NOMO-1 (cell line): ENCODE measurements around the gene SLC35G4.
"Not testable (repeated sequence)": the region's sequence is repeated elsewhere in the genome, so short reads cannot be mapped to it uniquely, and the experiment has no call there.

Experiments
- DNase-seq, 2 experiments: peaks; one replicate each; lab custom pipeline; 2025; ENCODE audit not compliant: unreplicated experiment in 2 of 2; lab: John Stamatoyannopoulos, UW

SLC35G4 gene

DNA sequence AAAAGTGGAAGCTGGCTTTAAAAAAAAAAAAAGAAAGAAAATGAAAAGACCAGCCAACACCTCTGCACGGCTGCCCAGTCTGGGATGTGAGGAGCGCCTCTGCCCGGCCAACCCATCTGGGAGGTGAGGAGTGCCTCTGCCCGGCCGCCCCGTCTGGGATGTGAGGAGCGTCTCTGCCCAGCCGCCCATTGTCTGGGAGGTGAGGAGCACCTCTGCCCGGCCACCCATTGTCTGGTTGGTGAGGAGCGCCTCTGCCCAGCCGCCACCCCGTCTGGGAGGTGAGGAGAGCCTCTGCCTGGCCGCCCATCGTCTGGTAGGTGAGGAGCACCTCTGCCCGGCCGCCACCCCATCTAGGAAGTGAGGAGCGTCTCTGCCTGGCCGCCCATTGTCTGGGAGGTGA is 3.7 kb downstream of the SLC35G4 start:
- not testable (repeated sequence) for DNase-seq

GRCh38 chr18:11613611-11614010 is 4.2 kb downstream of the SLC35G4 start:
- DNase-seq: not testable (repeated sequence)

DNA sequence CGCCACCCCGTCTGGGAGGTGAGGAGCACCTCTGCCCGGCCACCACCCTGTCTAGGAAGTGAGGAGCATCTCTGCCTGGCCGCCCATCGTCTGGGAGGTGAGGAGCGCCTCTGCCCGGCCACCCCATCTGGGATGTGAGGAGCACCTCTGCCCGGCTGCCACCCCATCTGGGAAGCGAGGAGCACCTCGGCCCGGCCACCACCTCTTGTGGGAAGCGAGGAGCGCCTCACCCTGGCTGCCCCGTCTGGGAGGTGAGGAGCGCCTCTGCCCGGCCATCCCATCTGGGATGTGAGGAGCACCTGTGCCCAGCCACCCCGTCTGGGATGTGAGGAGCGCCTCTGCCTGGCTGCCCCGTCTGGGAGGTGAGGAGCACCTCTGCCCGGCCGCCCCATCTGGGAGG is 4.6 kb downstream of the SLC35G4 start:
- not testable (repeated sequence) for DNase-seq

DNA sequence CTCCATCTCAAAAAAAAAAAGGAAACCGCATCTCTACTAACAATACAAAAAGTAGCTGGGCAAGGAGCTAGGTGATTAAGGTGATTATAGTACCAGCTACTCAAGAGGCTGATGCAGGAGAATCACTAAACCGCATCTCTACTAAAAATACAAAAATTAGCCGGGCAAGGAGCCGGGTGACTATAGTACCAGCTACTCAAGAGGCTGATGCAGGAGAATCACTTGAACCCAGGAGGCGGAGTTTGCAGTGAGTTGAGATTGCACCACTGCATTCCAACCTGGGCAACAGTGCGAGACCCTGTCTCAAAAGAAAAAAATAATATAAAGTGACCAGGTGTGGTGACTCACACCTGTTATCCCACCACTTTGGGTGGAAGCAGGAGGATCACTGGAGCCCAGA is 5.6 kb downstream of the SLC35G4 start:
- DNase-seq: not testable (repeated sequence)

DNA sequence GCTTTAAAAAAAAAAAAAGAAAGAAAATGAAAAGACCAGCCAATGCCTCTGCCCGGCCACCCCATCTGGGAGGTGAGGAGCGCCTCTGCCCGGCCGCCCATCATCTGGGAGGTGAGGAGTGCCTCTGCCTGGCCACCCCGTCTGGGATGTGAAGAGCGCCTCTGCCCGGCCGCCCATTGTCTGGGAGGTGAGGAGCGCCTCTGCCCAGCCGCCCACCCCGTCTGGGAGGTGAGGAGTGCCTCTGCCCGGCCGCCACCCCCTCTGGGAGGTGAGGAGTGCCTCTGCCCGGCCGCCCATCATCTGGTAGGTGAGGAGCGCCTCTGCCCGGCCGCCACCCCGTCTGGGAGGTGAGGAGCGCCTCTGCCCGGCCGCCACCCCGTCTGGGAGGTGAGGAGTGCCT is 37.9 kb downstream of the SLC35G4 start:
- DNase-seq: not testable (repeated sequence)

GRCh38 chr18:11647804-11648203 is 38.4 kb downstream of the SLC35G4 start:
- DNase-seq: not testable (repeated sequence)

GRCh38 chr18:11649839-11650238 is 40.4 kb downstream of the SLC35G4 start:
- no peak for DNase-seq

- DNase-seq: no peak
Observed at GRCh38 chr18:11651899-11652298, 42.5 kb downstream of the SLC35G4 start.

GRCh38 chr18:11653521-11653920 is 44.1 kb downstream of the SLC35G4 start:
- no peak for DNase-seq

- DNase-seq: peak in 1 of 2 experiments; percentile 12
Observed at GRCh38 chr18:11654736-11655605, 45.6 kb downstream of the SLC35G4 start.

DNA sequence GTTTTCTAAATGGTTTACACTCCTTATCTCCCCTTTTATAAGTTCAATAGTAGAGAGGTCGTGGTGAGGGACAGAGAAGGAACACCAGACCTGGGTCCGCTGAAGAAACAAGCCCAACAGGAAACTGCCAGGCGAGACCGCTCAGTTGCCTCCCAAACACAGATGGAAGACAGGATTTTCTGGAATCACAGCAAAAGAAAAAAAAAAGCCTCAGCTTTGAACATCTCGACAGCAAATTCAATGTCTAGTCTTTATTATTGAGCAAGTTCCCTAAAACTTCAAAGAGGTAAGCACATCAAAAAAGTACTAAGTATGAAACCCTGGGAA is 46.2 kb downstream of the SLC35G4 start:
- no peak for DNase-seq

- no peak for DNase-seq
Observed at GRCh38 chr18:11657152-11657551, 47.8 kb downstream of the SLC35G4 start.

DNA sequence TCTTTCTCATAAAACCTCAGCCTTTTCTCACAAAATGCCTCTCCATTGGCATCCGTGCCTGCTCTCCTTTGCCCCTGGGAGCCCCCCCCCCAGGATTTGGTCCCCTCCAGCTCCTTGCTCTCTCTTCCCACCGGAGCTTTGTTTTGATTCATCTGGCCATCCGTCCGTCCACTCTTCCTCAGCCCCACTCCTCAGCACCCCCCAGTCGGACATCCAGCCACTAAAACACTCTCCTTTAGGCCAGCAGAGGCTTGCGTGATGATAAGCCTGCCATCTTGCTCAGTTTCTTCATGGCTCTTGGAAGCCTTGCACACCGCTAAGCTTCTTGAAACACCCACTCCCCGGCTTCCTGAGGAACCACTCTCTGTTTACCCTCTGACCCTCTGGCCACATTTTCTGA is 48.2 kb downstream of the SLC35G4 start:
- no peak for DNase-seq

GRCh38 chr18:11658019-11658418 is 48.6 kb downstream of the SLC35G4 start:
- no peak for DNase-seq

- DNase-seq: no peak
Observed at GRCh38 chr18:11658989-11659388, 49.6 kb downstream of the SLC35G4 start.
